NCI-H1694 (cell line): ENCODE measurements around the gene FPR2.
"Not testable (repeated sequence)": the region's sequence is repeated elsewhere in the genome, so short reads cannot be mapped to it uniquely, and the experiment has no call there.

Experiments used
- DNase-seq: peaks from one replicate; lab custom pipeline; 2025; lab: John Stamatoyannopoulos, UW

The FPR2 gene

GRCh38 chr19:51784109-51784785, 23.3 kb downstream of the FPR2 start:
- DNase-seq, result no peak

DNA sequence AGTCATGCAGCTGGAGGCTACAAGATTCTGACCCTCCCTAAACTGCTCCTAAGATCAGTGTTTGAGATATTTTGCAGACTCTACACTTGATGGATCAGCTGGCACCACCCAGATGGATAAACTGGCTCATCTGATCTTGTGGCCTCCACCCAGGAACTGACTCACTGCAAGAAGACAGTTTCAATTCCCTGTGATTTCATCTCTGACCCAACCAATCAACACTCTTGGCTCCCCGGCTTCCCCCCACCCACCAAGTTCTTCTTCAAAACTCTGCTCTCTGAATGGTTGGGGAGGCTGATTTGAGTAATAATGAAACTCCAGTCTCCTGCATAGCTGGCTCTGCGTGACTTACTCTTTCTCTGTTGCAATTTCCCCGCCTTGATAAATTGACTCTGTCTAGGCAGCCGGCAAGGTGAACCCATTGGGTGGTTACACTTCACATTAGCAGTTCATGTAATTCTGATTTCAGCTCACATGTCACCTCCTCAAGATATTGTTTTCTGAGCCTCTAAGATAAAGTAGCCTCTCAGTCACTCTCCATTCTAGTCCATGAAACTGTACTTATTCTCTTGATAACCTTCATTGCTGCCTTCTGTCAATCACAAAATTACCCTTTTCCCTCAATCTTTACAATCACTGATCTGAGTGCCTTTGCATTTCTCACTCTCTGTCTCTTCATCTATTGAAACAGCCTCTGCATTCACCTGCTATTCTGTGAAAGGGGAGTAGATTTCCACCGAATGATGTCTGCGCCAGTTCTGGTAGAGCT, 24.1 kb downstream of the FPR2 start:
- no peak for DNase-seq

GRCh38 chr19:51786646-51787494, 25.9 kb downstream of the FPR2 start:
- no peak for DNase-seq

- DNase-seq, result no peak
Observed at GRCh38 chr19:51788029-51788428, 27.0 kb downstream of the FPR2 start.

DNA sequence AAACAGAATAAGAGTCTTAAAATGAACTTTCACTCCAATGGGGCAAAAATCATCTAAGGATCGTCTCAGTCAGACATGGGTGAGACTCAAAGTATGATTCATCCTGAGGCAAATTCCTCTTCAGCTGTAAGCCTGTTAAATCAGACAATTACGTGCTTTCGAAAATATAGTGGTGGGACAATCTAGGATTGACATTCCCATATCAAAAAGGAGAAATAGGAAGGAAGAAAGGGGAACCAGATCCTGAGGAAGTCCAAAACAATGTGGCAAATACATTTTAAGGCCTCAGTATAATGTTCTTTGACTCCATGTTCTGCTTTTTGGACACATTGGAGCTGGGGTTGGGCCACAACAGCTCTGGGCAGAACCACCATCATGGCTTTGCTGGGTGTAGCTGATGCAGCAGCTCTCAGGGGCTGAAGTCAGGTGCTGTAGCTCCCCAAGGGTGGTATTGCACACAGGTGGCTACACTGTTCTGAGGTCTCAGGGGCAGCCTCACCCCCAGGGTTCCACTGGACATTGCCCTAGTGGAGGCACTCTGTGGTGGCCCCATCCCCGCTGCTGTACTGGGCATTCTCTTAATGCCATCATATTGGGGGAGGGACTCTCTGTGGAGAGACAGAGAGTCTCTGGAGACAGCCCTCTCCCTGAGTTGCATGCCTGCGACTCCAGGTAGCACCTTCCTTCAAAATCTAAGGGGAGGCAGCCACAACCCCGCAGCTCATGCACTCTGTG, 28.2 kb downstream of the FPR2 start:
- DNase-seq, result no peak

DNA sequence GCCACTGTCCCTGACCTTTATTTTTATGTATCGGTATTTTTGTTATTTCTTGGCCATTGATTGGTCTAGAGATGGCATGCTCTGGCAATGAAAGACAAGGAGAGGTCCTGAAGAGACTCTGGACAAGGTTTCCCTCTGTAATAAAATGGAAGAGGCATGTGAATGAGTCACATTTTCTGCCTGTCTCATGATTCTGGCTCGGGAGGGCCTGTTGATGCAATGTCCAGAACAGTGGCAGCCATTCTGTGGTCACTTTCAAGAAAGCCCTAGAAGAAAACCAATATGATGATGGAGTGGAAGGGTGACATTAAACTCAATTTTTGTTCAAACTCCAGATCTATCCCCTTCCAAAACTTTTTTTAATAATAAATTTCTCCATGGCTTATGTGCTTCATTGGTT, 32.0 kb downstream of the FPR2 start:
- no peak for DNase-seq

- DNase-seq, result no peak
Observed at GRCh38 chr19:51793994-51794393, 33.0 kb downstream of the FPR2 start.

DNA sequence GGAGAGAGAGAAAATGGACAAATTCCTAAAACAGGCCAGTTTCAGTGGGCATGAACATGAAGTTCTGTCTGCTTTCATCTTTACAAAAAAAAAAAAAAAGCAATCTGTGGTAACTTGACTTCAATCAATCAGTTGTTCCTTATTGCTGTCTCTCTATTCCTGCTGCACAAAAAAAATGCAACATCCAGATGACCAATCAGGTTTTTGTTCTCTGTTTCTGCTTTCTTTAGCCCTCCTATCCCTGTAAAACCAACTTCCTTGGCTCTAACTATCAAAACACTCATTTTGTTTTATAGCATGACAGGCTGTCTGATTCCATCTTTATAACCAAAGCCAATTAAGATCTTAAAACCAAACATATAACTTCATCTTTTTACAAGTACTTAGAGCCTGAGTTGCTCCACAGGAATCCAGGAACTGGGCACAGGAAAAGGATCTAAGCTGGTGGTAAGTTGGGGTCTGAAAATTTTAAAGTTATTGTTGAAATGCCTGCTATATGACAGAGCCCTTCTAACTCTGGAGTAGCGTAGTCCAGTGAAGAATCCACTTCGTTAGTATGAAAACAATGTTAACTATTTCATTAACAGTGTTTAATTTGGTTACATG, 34.0 kb downstream of the FPR2 start, which contains the start of gene FPR3:
Gene FPR3 (plus strand): TSS at position 273 of the 606 bp plus-strand sequence. CDS start 28,592 bp downstream, outside the sequence.
- no peak for DNase-seq

DNA sequence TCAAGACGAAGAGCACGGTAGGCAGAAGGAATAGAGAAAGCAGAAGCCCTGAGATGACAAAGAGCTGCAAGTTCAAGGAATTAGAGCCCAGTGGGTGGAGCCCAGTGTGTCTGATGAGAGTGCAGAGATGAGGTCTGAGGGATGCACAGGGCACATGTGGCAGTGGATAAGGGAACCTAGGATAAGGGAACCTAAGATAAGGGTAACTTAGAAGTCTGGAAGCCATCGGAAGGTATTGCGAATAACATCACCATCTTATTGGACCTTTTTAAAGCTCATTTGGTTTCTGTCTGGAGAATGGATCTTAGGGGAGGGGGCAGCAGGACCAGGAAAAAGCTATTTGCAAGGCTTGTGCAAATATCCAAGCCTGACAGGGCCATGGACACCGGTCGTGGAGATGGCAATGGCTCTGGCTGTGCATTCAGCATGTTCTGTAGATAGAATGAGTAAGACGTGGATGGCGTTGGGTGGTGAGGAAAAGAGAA, 35.3 kb downstream of the FPR2 start:
- no peak for DNase-seq

- DNase-seq, result no peak
Observed at GRCh38 chr19:51797480-51797879, 36.5 kb downstream of the FPR2 start.

- no peak for DNase-seq
Observed at GRCh38 chr19:51798062-51798461, 37.1 kb downstream of the FPR2 start.

- DNase-seq, result no peak
Observed at GRCh38 chr19:51799034-51799773, 38.2 kb downstream of the FPR2 start.

- no peak for DNase-seq
Observed at GRCh38 chr19:51799774-51800472, 38.9 kb downstream of the FPR2 start.

- DNase-seq, result no peak
Observed at GRCh38 chr19:51800473-51801244, 39.7 kb downstream of the FPR2 start.

DNA sequence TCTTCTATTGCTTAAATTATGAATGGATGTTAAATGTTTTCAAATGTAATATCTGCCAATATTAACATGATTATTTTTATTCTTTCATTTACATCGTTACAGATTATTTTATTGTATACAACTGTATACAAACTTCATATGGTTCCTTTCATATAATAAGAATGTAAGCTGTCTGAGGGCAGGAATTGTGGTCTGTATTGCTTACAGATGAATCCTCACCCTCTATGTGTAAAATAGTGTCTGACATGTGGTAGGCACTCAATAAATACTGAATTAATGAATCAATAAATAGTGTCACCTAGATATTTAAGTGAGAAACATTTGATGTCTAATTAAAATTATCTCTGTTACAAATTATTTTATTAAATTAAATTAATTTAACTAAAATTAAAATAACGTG, 41.8 kb downstream of the FPR2 start:
- no peak for DNase-seq

GRCh38 chr19:51803519-51803918, 42.5 kb downstream of the FPR2 start:
- DNase-seq, result no peak

- DNase-seq, result no peak
Observed at GRCh38 chr19:51803967-51804366, 43.0 kb downstream of the FPR2 start.

DNA sequence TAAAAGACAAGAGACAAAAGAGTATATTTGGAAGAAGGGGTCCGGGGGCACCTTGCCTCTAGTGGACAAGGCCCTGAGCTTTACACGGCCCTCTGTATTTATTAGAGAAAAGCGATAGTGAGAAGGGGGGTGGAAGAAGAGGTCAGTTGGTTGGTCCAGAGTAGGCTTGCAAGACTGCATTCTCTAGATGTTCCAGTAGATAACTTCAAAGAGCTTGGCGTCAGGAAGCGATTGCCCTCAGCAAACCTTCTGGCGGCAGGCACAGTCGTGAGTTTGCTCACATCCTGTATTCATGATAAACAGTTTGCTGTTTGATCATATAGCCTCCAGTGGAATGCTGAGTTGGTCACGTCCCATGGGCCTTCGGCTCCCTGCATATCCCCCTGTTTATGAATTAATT, 43.8 kb downstream of the FPR2 start:
- DNase-seq, result not testable (repeated sequence)

- not testable (repeated sequence) for DNase-seq
Observed at GRCh38 chr19:51805396-51805795, 44.4 kb downstream of the FPR2 start.
